Tibial artery (tissue), 4 donors: ENCODE data around the gene DVL1.

Experiments used
- DNase-seq, 2 donors: peaks; one replicate each; pipeline ENCODE4 v3.0.0-alpha.2; 2019
- H3K27ac ChIP-seq, 2 donors: fragments of 200-600 bp; sonication (generic) in 1 of 2; 1 replicate in 1 of 2; 2 replicates in 1 of 2; pipeline ENCODE4 v1.5.1; 2018 to 2019; ENCODE audit warnings: mild to moderate bottlenecking in 1 of 2
- H3K27me3 ChIP-seq, 2 donors: fragments of 200-600 bp; sonication (generic) in 1 of 2; one replicate each; pipeline versions ENCODE4 v1.5.1 to v1.6.0; 2016 to 2019
- H3K36me3 ChIP-seq, 3 donors: fragments of 200-600 bp; sonication (generic) in 2 of 3; one replicate each; pipeline ENCODE4 v1.5.1; 2016 to 2019; ENCODE audit warnings: mild to moderate bottlenecking in 2 of 3
- H3K4me1 ChIP-seq, 4 donors: fragments of 200-600 bp; sonication (generic) in 2 of 4; 1 replicate in 3 of 4; 2 replicates in 1 of 4; pipeline ENCODE4 v1.5.1; 2016 to 2019
- H3K4me3 ChIP-seq, 2 donors: fragments of 200-600 bp; sonication (generic) in 1 of 2; 1 replicate in 1 of 2; 2 replicates in 1 of 2; pipeline ENCODE4 v1.5.1; 2018 to 2019; ENCODE audit warnings: mild to moderate bottlenecking in 2 of 2
- H3K9me3 ChIP-seq, 3 donors: fragments of 200-600 bp; sonication (generic) in 1 of 3; one replicate each; pipeline ENCODE4 v1.5.1; 2016 to 2019
- CTCF ChIP-seq, 2 experiments: fragments of 200-600 bp in 1 of 2; fragments of 450-650 bp in 1 of 2; IDR thresholded peaks; one replicate each; pipeline ENCODE4 v1.5.1; 2017 to 2019; ENCODE audit warnings: antibody characterized with exemption in 2 of 2, mild to moderate bottlenecking in 1 of 2, moderate library complexity in 1 of 2
- intact Hi-C: fragments of 100-400 bp; cut with DNase I; formaldehyde crosslinking; loops from one replicate; pipeline ENCODE4 v1.15.0; 2023; ENCODE audit warnings: low total_unique reads

DVL1 gene

DNA sequence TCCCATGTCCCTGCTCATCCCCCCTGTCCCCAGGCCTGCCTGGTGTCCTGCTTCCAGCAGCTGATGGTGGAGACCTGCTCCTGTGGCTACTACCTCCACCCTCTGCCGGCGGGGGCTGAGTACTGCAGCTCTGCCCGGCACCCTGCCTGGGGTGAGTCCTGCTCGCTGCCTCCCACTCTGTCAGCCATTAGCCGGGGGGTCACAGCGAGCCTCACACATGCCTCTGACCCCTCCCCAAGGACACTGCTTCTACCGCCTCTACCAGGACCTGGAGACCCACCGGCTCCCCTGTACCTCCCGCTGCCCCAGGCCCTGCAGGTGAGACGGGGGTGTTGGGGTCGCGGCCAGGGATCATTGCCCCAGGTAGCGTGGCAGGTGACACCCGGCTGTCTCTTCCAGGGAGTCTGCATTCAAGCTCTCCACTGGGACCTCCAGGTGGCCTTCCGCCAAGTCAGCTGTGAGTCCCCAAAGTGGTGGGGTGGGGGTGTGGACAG lies 58.9 kb downstream of the DVL1 start:
- Histone ChIP-seq H3K9me3 (no peaks in the 10 kb centered on the region), H3K4me3 (no peak overlapping the region), H3K27me3 (peaks cover 0 to 43% of the 10 kb centered on the region in 2 donors), H3K36me3 (peaks cover 0 to 21% (median 9%) of the 10 kb centered on the region in 3 donors), H3K4me1 (peaks cover 0 to 25% (median 7%) of the 10 kb centered on the region in 4 donors), H3K27ac (no peak overlapping the region)
- peak in 1 of 2 donors; percentile 52 for DNase-seq
- intact Hi-C loops: loop anchor here (5.0 kb wide), 1 partner anchor 168 kb away; no protein-coding TSS in a partner anchor
- peak; percentile 53 to 61 for TF ChIP-seq CTCF (IDR thresholded peaks at IDR 0.05)

GRCh38 chr1:1287288-1288110 lies 61.7 kb downstream of the DVL1 start:
- DNase-seq: no peak
- no peaks in the 10 kb centered on the region for H3K9me3 ChIP-seq
- peaks cover 0 to 58% of the 10 kb centered on the region in 2 donors for H3K27me3 ChIP-seq
- H3K4me3 ChIP-seq: no peak overlapping the region
- intact Hi-C loops: no loop called here
- no peak for TF ChIP-seq CTCF (IDR thresholded peaks at IDR 0.05)
- H3K27ac ChIP-seq: no peak overlapping the region
- H3K36me3 ChIP-seq: no peaks in the 10 kb centered on the region
- H3K4me1 ChIP-seq: peaks cover 0 to 28% (median 7%) of the 10 kb centered on the region in 4 donors

DNA sequence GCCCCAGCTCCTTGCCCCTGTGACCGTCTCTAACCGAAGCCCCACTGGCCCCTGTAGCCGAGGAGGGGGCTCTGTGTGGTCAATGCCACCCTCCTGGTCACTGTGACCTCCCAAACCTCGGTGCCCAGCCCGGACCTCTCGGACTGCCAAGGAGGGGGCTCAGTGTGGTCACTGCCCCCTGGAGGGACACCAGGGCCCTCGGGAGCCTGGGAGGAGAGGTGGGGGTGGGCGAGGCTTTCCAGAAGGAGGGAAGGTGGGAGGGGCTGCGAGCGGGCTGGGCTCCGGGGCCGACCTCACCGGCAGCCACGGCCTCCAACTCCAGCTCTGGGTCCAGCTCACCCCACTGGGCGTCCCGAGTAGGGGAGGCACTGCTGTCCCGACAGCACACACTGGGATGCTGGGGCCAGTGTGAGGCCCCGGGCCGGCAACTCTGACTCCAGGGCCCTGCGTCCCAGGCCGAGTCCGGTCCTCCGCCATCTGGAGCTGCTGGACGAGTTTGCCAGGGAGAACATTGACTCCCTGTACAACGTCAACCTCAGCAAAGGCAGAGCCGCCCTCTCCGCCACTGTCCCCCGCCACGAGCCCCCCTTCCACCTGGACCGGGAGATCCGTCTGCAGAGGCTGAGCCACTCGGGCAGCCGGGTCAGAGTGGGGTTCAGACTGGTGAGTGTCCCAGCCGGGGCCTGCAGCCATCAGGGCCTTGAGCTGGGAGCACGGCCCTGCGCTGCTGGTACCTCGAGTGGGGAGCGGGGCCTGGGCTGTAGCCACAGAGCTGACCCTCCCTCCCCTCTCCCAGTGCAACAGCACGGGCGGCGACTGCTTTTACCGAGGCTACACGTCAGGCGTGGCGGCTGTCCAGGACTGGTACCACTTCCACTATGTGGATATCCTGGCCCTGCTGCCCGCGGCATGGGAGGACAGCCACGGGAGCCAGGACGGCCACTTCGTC lies 62.6 kb downstream of the DVL1 start:
- peaks cover 0 to 28% (median 7%) of the 10 kb centered on the region in 4 donors for H3K4me1 ChIP-seq
- no peak overlapping the region for H3K27ac ChIP-seq
- no peaks in the 10 kb centered on the region for H3K9me3 ChIP-seq
- TF ChIP-seq CTCF (IDR thresholded peaks at IDR 0.05): no peak
- no peak for DNase-seq
- no peaks in the 10 kb centered on the region for H3K36me3 ChIP-seq
- peaks cover 0 to 57% of the 10 kb centered on the region in 2 donors for H3K27me3 ChIP-seq
- no peak overlapping the region for H3K4me3 ChIP-seq
- intact Hi-C loops: no loop called here

- TF ChIP-seq CTCF (IDR thresholded peaks at IDR 0.05): no peak
- Histone ChIP-seq H3K9me3 (no peaks in the 10 kb centered on the region), H3K36me3 (no peaks in the 10 kb centered on the region), H3K27ac (no peak overlapping the region), H3K4me1 (peaks cover 0 to 21% (median under 1%) of the 10 kb centered on the region in 4 donors), H3K27me3 (peaks cover 0 to 49% of the 10 kb centered on the region in 2 donors), H3K4me3 (no peak overlapping the region)
- DNase-seq: no peak
- intact Hi-C loops: no loop called here
Measured at GRCh38 chr1:1285611-1286311, 63.5 kb downstream of the DVL1 start.
